ENCODE results near the gene KRTAP5-4.
"Not testable (repeated sequence)": the region's sequence is repeated elsewhere in the genome, so short reads cannot be mapped to it uniquely, and the experiment has no call there.

Gene KRTAP5-4

DNA sequence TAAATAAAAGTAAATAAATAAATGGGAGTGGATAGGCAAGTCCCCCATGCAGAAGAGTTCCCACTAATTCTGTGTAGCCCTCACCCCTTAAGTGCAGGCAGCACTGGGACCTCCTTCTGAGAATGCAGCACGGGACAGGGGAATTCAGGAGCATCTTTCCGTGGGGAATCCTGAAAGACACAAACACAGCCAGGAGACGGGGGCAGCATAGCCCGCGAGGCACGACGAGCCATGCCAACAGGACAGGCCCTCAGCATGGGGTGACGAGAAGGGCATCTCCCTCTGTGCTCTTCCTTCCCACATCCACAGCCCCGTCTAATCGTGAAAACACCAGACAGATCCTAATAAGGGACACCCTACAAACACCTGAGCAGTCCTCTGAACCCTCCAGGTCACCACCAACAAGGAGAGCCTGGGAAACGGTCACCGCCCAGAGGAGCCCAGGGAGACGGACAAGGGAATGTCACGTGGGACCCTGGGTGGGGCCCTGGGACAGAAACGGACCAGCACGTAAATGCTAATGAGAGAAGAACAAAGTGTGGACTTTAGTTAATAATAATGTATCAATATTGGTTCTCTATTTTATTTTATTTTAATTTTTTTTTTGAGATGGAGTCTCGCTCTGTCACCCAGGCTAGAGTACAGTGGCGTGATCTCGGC is 14.5 kb upstream of the KRTAP5-4 start:
- DNase-seq = no peak

DNA sequence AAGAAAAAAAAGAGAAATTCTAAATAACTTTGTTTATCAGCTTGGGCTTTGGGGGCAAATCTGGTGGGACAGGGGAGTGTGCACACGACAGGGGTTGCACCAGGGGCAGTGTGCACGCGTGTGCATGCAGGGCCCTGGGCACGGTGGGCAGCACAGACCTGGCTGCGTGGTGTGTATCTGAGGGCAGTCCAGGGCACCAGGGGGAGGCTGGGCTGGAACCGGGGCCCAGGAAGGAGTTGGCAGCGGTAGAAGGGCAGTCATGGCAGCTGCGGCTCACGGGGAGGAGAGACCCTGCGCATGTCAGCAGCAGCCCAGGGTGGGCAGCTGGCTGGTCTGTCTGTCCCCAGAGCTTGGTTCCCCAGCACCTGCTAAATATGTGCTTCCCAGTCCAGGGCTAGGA is 11.9 kb upstream of the KRTAP5-4 start:
- DNase-seq = no peak

DNA sequence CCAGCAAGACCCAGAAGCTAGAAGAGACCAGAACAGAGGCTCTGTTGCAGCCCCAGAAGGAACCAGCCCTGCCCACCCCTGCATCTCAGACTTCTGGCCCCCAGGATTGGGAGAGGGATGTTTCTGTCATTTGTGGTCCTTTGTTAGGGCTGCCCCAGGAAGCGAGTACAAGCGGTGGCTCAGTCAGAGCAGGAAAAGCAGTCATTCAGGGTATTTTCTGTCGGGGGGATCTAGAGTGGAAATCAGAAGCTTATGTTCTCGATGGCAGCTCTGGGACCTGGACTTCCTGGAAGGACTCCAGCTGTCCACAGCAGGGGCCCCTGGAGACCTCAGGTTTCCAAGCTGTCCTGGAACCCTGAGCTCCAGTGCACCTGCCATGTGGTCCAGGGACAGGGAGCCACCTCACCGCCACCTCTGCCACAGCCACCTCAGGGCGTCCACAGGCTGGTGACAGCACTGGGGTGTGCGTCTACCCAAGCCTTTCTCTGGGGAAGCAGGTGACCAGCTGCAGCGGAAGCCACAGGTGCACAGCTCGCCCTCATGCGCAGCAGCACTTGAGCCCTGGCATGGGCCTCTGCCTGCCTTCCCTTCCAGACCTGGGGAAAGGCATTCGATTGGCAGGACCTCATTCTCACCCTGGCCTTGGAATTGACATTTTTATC is 10.2 kb upstream of the KRTAP5-4 start:
- no peak for DNase-seq

DNA sequence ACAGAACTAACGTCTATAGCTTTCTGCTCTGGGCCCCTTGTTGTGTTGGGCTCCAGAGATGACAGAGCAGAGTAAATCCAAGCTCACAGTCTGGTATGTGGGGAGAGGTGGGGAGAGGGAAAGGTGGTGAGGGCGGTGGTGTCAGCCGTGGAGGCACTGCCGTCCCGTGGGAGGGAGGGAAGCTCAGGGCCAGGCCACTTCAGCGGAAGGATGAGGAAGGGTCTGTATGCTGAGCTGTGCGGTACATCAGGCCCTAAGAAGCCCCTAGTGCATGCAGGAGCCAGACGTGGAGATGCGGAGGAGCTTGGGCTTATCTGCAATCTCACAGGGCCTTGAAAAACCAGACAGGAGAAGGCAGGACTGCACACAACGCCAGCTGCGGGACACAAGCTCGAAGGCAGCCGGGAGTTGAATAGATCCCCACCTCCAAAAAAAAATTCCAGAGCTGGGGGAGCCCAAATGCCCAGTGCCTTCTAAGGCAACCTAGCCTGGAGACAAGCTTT is 9.2 kb upstream of the KRTAP5-4 start:
- DNase-seq = no peak

DNA sequence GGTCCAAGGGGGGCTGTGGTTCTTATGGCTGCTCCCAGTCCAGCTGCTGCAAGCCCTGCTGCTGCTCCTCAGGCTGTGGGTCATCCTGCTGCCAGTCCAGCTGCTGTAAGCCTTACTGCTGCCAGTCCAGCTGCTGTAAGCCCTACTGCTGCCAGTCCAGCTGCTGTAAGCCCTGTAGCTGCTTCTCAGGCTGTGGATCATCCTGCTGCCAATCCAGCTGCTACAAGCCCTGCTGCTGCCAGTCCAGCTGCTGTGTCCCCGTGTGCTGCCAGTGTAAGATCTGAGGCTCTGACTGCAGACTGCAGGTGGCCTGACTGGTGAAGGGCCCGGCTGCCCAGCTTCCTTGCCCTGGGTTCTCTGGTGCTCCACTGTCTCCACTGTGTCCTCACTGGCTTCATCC is 8.3 kb upstream of the KRTAP5-4 start:
- DNase-seq = no peak

DNA sequence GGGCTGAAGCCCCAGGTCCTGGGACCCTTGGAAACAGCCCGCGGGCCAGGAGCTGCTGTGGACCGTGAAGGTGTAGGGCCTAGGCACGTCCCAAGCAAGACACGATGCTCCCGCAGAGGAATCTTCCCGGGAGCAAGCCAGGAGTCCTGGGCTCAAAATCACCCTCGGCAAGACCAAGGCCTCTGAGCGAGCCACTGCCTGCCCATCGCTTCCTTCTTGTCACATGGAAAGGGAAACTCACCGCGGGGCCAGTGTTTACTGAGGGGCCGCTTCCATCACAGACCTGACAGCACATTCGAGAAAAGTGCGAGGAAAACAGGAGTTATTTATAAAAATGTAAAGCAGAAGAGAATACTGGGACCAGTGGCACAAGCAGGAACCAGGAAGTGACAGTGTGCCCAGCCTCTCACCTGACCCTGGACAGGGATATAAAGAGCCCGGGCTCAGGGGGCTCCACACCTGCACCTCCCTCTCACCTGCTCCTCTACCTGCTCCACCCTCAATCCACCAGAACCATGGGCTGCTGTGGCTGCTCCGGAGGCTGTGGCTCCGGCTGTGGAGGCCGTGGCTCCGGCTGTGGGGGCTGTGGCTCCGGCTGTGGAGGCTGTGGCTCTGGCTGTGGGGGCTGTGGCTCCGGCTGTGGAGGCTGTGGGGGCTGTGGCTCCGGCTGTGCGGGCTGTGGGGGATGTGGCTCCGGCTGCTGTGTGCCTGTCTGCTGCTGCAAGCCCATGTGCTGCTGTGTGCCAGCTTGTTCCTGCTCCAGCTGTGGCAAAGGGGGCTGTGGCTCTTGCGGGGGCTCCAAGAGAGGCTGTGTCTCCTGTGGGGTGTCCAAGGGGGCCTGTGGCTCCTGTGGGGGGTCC is 7.6 kb upstream of the KRTAP5-4 start, which contains the start of gene KRTAP5-5:
KRTAP5-5 (plus strand) TSS at position 450 of the 860 bp plus-strand sequence; CDS start at position 516, 66 bp downstream.
- no peak for DNase-seq

DNA sequence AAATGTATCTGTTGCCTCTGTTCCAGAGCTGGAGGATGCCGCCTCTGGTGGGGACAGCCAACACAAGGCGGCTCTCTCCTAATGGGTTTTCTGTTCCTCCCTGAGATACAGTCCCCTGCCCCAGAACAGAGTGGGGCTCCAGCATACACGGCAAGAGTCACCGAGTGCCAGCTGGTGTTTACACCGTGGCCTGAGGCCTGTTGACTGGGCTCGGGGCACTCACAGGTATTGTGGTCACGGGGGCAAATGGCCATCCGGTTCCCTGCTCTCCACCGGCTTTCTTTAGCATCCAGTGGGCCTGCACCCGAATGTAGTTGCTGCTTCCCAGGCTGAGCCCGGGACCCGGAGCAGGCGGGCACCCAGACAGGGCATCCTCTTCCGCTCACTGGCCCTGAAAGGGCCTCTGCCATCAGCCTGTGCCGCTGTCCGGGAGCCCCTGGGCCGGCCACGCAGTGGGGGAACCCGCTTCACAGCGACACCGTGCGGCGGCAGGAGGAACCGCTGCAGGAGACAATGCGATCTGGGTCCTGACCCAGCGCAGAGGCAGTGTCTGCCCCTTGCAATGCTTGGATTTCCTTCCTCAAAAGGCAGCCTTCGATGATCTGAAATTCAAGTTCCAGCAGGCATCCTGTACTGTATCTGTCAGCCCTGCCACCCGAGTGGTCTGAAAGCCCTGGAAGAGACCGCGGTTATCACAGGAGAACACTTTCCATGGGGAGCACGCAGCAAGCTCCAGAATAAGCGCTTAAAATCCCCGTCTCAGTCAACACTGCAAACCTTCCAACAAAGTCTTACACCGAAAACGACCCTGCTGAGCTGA is 6.8 kb upstream of the KRTAP5-4 start:
- no peak for DNase-seq

DNA sequence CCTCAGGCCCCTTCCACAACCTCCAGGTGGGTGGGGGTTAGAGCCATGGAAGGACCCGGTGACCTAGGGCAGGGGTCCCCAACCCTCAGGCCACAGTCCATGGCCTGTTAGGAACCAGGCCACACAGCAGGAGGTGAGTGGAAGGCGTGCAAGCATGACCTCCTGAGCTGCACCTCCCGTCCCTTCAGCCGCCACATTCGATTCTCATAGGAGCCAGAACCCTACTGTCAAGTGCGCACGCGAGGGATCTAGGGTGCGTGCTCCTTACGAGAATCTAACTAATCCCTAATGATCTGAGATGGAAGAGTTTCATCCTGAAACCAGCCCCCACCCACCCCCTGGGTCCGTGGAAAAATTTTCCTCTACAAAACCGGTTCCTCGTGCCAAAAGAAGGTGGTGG is 3.6 kb upstream of the KRTAP5-4 start:
- DNase-seq = no peak

DNA sequence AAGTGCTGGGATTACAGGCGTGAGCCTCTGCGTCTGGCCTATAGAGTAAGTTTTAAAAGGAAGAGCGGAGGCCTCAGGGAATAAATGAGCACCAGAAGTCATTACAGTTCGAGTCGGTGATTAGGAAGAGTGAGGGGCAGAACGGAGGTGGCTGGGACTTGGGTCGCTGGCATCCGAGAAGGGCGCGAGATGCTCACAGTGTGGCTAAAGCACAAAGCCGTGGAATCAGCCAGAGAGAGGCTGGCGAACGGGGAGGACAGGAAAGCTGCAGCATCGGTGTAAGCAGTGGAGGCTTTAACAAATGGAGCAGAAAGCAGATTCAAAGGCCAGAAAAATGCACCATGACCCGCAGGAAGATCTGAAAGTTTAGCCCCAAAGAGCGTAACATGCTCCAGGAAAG is 2.7 kb upstream of the KRTAP5-4 start:
- DNase-seq = no peak

DNA sequence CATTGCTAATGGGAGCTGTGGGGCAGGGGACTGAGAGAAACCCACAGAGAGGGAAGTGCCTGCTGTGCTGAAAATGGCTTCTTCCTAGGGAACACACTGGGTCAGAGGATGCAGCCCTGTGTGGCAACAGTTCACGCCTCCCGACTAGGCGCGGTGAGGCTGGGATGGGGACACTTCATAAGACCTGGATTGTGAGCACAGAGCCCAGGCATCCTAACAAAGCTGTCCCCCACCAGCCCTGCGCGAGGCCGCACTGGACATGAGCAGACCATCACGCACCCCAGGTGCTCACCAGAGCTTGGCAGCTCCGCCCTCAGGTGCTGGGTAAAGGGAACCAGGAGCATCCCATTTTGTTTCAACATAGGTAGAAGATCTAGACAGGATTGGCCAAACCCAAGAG is 1.8 kb upstream of the KRTAP5-4 start:
- DNase-seq = no peak

DNA sequence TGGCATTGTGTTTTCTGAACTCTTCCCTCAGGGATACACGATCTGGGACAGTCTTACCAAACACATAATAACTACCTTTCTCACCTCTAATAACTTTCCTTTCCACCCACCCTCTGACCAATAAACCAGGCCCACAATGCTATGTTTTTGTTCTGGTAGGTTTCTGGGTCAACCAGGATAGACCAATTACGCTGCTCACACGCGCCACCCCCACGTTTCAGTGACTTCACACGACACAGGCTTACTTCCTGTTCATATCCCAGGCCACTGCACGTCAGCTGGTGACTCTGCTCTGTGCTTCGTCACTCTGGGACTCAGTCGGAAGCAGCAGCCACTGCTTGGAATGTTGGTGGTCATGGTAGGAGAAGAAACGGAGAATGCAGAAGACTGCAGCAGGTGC is 2.5 kb downstream of the KRTAP5-4 start:
- no peak for DNase-seq

DNA sequence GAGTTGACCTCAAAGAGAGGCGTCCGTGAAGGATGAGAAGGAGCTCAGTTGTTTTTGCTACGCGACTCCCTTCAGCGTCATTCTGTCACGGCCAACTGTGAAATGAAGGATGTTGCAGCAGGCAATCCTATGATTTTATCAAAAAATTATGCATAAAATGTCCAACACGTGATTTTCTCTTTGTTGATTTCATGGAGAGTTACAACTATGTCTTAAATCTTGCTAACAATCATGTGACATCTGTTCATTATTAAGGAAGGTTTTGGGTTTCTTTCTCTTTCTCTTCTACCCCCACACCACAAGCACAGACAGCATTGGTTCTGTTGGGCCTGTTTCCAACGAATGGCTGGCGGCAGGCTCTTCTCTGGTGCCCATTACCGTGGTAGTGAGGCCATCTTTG is 3.7 kb downstream of the KRTAP5-4 start:
- DNase-seq = no peak

DNA sequence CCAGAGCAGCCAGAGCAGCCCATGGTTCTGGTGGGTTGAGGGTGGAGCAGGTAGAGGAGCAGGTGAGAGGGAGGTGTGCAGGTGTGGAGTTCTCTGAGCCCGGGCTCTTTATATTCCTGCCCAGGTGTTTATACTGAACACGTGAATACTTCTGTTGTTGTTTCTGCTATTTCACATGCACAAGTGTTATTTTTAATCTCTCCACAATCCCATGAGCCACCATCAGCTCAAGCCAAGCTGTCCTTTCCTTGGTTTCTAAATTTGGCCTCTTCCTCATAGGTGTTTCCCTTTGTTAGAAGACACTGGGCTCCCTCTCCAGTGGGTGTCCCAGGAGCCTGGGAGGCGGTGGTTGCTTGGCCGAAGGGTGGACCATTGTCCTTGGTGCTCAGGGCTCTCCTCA is 13.6 kb downstream of the KRTAP5-4 start, which contains the start of gene KRTAP5-3:
KRTAP5-3 (minus strand) TSS at position 101 of the 400 bp plus-strand sequence; CDS start at position 23, 78 bp downstream.
- DNase-seq = no peak

DNA sequence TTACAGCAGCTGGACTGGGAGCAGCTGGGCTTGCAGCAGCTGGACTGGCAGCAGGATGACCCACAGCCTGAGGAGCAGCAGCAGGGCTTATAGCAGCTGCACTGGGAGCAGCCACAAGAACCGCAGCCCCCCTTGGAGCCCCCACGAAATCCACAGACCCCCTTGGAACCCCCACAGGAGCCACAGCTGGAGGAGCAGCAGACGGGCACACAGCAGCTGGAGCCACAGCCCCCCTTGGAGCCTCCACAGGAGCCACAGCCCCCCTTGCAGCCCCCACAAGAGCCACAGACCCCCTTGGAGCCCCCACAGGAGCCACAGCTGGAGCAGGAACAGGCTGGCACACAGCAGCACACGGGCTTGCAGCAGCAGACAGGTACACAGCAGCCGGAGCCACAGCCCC is 14.0 kb downstream of the KRTAP5-4 start:
- DNase-seq = not testable (repeated sequence)

DNA sequence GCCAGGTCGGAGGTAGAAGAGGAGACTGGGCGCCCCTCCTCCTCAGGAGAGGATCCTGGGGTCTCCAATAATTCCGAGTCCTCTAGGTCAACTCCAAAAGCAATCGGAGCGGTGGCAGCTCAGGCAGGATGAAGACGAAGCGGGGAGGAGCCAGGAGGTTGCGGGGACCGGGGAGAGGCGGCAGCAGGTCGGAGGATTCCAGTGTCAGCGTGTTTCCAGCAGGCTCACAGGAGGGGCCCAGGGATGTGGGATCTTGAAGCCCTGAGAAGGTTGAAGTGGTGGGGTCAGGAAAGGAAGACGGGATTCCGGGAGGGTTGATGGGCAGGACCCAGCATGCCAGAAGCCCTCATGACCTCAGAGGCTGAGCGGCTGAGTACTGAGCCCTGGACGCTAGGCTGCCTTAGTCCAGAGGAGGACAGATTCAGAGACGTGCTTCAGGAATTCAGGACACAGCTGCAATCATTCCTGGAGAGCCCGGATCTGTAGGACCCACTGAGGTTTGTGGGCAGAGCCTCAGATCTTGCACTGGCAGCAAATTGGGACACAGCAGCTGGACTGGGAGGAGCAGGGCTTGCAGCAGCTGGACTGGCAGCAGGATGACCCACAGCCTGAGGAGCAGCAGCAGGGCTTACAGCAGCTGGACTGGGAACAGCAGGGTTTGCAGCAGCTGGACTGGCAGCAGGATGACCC is 14.6 kb downstream of the KRTAP5-4 start:
- not testable (repeated sequence) for DNase-seq

DNA sequence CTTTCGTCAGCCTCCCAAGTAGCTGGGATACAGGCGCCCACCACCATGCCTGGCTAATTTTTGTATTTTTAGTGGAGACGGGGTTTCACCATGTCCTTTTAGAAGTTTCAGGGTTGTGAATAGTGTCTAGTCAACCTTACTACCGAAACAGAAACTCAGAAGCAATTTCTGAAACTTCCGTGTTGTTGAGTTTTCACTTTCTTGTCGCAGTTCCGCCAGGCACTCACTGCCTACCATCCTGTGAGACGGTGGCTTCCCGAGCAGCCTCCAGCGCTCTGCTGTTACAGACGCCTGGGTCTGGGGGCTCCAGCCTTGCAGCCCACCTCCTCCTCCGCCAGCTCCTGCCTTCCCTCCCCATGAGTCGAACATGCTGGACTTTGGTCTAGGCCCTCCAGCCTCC is 16.0 kb downstream of the KRTAP5-4 start:
- not testable (repeated sequence) for DNase-seq

DNA sequence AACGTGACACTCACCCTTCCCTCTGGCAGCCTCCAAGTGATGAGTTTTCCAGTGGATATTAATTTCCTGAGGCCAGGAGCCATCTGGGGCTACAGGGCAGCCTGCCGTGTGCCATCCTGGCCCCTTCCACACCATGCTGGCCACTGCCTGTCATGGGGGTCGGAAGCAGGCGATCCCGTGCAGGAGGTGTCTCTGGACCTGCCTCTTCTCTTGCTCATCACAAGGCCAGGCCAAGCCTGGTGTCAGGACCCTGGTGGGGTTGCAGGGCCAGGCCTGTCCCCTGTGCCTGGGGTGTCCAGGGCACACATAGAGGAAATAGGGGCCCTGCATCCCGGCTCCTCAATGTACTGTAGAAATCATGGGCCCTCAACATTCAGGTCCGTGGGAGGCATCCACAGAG is 17.2 kb downstream of the KRTAP5-4 start:
- no peak for DNase-seq

DNA sequence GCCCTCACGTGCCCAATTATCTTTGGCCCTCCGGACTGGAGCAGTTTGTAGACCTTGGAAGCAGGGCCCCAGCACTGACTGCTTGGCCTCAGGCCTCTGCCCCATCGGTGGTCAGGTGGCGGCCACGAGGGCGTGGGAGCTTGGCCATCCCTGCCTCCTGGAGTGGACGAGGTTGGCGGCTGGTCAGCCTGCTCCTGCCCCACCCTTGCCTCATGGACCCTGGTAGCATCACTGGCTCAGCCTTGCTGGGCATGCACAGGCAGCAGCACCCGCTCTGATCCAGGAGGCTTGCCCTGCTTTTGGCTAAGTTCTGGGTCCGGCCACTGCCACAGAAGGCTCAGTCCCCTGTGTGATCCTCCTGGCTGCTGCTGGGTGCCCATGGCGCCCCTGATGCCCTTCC is 17.8 kb downstream of the KRTAP5-4 start:
- DNase-seq = no peak

DNA sequence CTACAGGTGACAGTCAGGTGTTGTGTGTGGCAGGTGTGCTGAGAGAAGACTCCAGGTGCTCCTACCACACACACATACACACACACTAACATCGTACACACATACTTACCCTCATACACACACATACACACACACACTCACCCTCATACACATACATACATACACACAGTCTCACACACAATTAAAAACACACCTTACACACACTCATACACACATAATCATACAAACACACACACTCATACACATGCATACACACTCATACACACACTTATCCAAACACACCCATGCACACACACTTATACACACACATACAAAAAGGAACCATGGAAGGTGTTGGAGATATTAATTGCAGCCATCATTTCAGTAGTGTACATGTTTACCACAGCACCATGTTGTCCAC is 18.3 kb downstream of the KRTAP5-4 start:
- DNase-seq = no peak

DNA sequence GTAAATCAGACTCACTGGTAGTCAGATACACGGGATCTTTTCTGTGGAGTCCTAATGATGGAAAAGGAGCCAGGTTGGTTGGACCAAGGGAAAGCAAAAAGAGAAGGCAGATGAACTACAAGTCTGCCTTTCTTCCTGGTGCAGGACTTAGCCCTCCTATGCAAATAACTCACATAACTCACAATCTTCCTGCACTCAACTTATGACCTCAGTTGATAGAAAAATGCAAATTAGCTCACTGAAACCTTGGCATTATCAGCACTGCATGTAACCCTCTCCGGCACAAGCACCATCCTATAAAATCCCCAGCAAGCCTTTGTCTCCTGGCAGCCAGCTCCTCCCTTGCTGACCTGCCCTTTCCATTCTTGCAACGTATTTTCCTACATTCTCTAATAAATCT is 20.3 kb downstream of the KRTAP5-4 start:
- not testable (repeated sequence) for DNase-seq

DNA sequence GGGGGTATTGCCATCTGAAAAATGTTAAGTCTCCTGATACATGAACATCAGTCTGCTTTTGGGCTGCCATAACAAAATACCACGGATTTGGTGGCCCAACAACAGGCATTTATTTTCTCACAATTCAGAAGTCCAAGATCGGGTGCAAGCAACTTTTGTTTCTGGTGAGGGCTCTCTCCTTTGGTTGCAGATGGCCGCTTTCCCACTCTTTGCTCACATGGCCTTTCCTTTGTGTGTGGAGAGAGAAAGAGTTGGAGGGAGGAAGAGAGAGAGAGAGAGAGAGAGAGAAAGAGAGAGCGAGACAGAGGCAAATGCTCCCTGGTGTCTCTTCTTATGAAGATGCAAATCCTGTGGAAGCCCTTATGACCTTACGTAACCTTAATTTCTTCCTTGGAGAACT is 21.3 kb downstream of the KRTAP5-4 start:
- no peak for DNase-seq

DNA sequence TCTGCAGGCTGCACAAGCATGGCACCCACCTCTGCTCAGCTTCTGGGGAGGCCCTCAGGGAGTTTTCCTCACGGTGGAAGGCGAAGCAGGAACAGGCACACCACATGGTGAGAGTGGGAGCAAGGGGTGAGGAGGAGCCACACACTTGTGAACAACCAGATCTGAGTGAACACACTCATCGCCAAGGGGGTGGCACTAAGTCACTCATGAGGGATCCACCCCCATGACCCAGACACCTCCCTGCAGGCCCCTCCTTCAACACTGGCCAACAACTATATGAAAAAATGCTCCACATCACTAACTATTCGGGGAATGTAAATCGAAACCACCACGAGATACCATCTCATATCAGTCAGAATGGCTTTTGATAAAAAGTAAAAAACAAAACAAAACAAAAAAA is 23.1 kb downstream of the KRTAP5-4 start:
- no peak for DNase-seq
